ENCODE data around the gene LRMDA. TPM values are rescaled to one million over a fixed set of nuclear protein-coding genes. Genes with fewer than 3 reads are reported as not detected.
A peak's percentile ranks its signal among the peaks of the same experiment; 100 is the strongest.

LRMDA gene
- total and polyA plus RNA-seq, 7 donors: 2.8 to 22.2 (median 9.0) TPM

DNA sequence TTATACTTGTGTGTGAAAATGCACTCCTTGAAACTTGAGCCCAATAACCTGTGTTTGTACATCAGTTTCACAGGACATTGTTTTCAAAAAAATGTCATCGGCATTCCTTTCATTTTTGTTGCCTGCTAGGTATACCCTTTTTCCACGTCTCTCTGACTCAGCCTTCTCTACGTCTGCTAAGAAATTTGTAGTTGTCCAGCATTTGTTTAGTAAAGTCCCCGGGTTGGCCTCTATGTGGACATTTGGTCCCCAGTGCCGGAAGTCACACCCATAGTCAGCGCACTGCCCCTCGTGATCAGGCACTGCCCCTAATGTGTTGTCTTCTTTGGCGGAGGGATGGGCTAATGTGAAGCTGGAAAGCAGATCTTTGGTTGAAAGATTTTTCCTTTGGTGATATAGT, 222.3 kb downstream of the LRMDA start:
- intact Hi-C loops (cut with DNase I): no loop called here
- no peaks in the 10 kb centered on the region for H3K9me3 ChIP-seq
- peaks cover 0 to 53% (median 29%) of the 10 kb centered on the region in 4 donors for H3K4me1 ChIP-seq
- no peak overlapping the region for H3K4me3 ChIP-seq
- no peaks in the 10 kb centered on the region for H3K27me3 ChIP-seq
- no peaks in the 10 kb centered on the region for H3K36me3 ChIP-seq
- WGBS, 2 donors: 92 to 93% methylated on average over 8 of the region's 8 CpGs
- peak overlapping the region in 1 of 4 donors; percentile 52 for H3K27ac ChIP-seq
- no peak for DNase-seq
- TF ChIP-seq, protein P1, sequence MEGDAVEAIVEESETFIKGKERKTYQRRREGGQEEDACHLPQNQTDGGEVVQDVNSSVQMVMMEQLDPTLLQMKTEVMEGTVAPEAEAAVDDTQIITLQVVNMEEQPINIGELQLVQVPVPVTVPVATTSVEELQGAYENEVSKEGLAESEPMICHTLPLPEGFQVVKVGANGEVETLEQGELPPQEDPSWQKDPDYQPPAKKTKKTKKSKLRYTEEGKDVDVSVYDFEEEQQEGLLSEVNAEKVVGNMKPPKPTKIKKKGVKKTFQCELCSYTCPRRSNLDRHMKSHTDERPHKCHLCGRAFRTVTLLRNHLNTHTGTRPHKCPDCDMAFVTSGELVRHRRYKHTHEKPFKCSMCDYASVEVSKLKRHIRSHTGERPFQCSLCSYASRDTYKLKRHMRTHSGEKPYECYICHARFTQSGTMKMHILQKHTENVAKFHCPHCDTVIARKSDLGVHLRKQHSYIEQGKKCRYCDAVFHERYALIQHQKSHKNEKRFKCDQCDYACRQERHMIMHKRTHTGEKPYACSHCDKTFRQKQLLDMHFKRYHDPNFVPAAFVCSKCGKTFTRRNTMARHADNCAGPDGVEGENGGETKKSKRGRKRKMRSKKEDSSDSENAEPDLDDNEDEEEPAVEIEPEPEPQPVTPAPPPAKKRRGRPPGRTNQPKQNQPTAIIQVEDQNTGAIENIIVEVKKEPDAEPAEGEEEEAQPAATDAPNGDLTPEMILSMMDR (IDR thresholded peaks at IDR 0.05): no peak
- TF ChIP-seq POLR2AphosphoS5 (IDR thresholded peaks at IDR 0.05) (no peak), POLR2A (IDR thresholded peaks at IDR 0.05) (no peak), EP300 (IDR thresholded peaks at IDR 0.05) (no peak)

DNA sequence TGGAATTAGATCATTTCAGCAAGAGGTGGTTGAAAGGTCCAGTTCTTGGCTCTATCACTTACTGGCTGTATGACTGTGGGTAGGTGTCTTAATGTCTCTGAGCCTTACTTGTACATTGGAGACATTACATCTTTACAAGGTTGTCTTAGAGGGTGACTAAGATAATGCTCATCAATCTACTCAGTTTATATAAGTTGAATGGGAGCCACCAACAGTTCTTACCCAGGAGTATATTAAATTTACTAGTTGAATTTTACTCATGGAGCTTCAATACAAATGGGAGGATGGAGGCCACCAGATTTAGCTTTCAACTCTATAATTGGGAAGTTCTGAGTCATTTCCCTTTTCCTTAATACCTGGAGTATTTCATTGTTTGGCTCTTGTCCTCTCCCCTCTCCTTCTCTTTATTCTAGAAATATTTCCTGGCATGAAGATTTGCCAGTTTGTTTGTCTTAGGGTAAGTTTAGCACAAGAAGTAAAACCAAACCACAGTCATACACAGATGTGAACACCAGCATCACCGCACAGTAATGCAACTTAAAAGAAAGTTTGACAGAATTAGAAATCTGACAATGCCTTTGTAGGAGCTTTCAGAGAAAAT, 222.8 kb downstream of the LRMDA start:
- no peak overlapping the region for H3K4me3 ChIP-seq
- H3K27me3 ChIP-seq: no peaks in the 10 kb centered on the region
- H3K4me1 ChIP-seq: peaks cover 0 to 53% (median 29%) of the 10 kb centered on the region in 4 donors
- peak overlapping the region; percentile 28 to 52 (median 44) for H3K27ac ChIP-seq
- WGBS, 2 donors: 88 to 93% methylated on average over 1 of the region's 1 CpG
- intact Hi-C loops (cut with DNase I): no loop called here
- H3K36me3 ChIP-seq: no peaks in the 10 kb centered on the region
- no peak for DNase-seq
- TF ChIP-seq, protein P1 (IDR thresholded peaks at IDR 0.05): no peak
- TF ChIP-seq EP300 (IDR thresholded peaks at IDR 0.05) (no peak), POLR2AphosphoS5 (IDR thresholded peaks at IDR 0.05) (no peak), POLR2A (IDR thresholded peaks at IDR 0.05) (no peak)
- no peaks in the 10 kb centered on the region for H3K9me3 ChIP-seq

DNA sequence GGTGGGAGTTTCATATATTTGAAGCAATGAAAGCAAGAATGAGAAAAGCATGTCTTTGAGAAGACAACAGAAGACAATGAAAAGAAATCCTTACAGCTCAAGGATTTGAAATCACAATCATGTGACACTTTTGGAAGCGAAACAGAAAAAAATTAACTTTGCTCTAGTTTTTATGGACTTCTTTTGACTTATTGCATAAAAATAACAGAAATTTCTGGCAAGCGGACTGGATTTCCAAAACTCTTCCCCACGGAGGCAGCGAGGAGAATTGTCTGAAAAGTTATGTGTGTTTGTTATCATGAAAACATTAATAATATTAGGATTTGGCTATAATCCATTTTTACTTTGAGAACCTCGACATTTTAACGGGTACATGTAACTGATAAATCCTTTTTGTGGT, 223.3 kb downstream of the LRMDA start:
- no peaks in the 10 kb centered on the region for H3K36me3 ChIP-seq
- TF ChIP-seq POLR2A (IDR thresholded peaks at IDR 0.05): no peak
- TF ChIP-seq EP300 (IDR thresholded peaks at IDR 0.05): no peak
- TF ChIP-seq, protein P1 (IDR thresholded peaks at IDR 0.05): no peak
- TF ChIP-seq POLR2AphosphoS5 (IDR thresholded peaks at IDR 0.05): peak in 2 of 4 donors; percentile 34 to 39
- H3K27me3 ChIP-seq: no peaks in the 10 kb centered on the region
- no peak overlapping the region for H3K4me3 ChIP-seq
- DNase-seq: peak; percentile 67
- H3K9me3 ChIP-seq: no peaks in the 10 kb centered on the region
- H3K27ac ChIP-seq: peak overlapping the region; percentile 28 to 52 (median 44)
- peaks cover 0 to 53% (median 29%) of the 10 kb centered on the region in 4 donors for H3K4me1 ChIP-seq
- intact Hi-C loops (cut with DNase I): loop anchor here (5.0 kb wide), 1 partner anchor 142 kb away; no protein-coding TSS in a partner anchor
- WGBS, 2 donors: 82 to 92% methylated on average over 6 of the region's 6 CpGs

DNA sequence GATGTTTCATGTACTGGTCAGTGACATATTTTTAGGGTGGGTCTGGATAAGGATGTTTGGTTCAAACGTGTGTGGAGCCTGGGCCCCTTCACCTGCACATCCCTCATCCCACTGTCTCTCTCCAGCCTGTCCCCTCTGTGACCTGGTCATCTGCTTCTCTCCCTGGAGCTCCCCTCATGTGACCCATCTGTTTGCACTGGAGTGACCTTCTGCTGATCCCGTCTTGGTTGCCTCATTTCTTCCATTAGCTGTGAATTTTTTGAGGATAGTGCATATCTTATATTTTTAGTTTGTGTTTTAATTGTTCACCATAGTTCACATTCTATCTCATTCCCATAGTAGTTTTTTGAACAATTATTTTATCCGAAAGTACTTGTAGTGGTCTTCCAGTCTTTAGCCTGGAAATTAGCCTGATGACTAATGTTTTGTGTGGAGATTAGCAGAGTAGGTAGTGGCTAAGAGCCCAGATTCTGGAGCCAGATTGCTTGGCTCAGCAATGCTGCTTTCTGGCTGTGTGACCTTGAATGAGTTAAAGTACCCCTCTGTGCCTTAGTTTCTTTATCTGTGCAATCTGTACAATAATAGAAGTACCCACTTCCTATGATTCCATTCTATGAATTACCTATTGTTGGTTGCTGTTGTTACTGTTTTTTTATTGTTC, 224.5 kb downstream of the LRMDA start:
- peaks cover 0 to 59% (median 33%) of the 10 kb centered on the region in 4 donors for H3K4me1 ChIP-seq
- peak in 2 of 4 donors; percentile 18 to 31 for TF ChIP-seq POLR2AphosphoS5 (IDR thresholded peaks at IDR 0.05)
- no peak for TF ChIP-seq POLR2A (IDR thresholded peaks at IDR 0.05)
- H3K36me3 ChIP-seq: no peaks in the 10 kb centered on the region
- H3K4me3 ChIP-seq: no peak overlapping the region
- no peaks in the 10 kb centered on the region for H3K27me3 ChIP-seq
- peak overlapping the region; percentile 28 to 52 (median 44) for H3K27ac ChIP-seq
- DNase-seq: no peak
- WGBS, 2 donors: 55 to 56% methylated on average over 3 of the region's 3 CpGs
- intact Hi-C loops (cut with DNase I): loop anchor here (5.0 kb wide), 1 partner anchor 144 kb away; no protein-coding TSS in a partner anchor
- no peaks in the 10 kb centered on the region for H3K9me3 ChIP-seq

DNA sequence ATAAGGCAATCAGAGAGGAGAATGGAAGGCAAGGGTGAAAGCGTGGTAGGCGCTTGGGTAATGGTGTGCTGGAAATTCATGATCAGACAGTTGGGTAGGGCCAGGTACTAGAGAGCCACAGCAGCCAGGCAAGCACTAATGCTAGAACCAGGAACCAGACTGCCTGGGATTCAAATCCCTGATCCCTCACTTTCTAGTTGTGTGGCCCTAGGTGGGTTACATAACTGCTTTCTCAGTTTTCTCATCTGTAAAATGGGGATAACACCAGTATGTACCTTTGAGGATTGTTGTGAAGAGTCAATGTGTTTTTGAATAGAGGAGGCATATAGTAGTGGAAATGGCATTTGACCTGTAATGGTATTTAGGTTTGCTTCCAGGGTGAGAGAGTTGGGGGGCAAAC, 225.9 kb downstream of the LRMDA start:
- H3K4me1 ChIP-seq: peaks cover 0 to 61% (median 37%) of the 10 kb centered on the region in 4 donors

More for the DNA sequence above, 225.9 kb downstream of the LRMDA start:
- WGBS, 2 donors: 96 to 99% methylated on average over 2 of the region's 2 CpGs
- no peak for DNase-seq
- Histone ChIP-seq H3K27ac (no peak overlapping the region), H3K4me3 (no peak overlapping the region), H3K9me3 (no peaks in the 10 kb centered on the region), H3K27me3 (no peaks in the 10 kb centered on the region), H3K36me3 (no peaks in the 10 kb centered on the region)
- TF ChIP-seq POLR2AphosphoS5 (IDR thresholded peaks at IDR 0.05): no peak
- no peak for TF ChIP-seq EP300 (IDR thresholded peaks at IDR 0.05)
- TF ChIP-seq, protein P1 (IDR thresholded peaks at IDR 0.05): no peak
- no peak for TF ChIP-seq POLR2A (IDR thresholded peaks at IDR 0.05)
- intact Hi-C loops (cut with DNase I): loop anchor here (5.0 kb wide), 1 partner anchor 145 kb away; no protein-coding TSS in a partner anchor

All from sigmoid colon (tissue), 7 donors.